Tibial nerve (tissue), 4 donors: ENCODE results near the gene PRXL2A. TPM values are rescaled to one million over a fixed set of nuclear protein-coding genes. Genes with fewer than 3 reads are reported as not detected.

Experiments
- DNase-seq, 2 donors: peaks; one replicate each; pipeline ENCODE4 v3.0.0-alpha.2; 2019; ENCODE audit warnings: low spot score in 2 of 2
- H3K27ac ChIP-seq, 4 donors: fragments of 200-600 bp; sonication (generic) in 3 of 4; one replicate each; pipeline ENCODE4 v1.5.1; 2017 to 2019; ENCODE audit warnings: mild to moderate bottlenecking in 1 of 4
- H3K27me3 ChIP-seq, 2 donors: fragments of 200-600 bp; sonication (generic) in 1 of 2; one replicate each; pipeline versions ENCODE4 v1.5.1 to v1.6.0; 2017 to 2019
- H3K36me3 ChIP-seq, 3 donors: fragments of 200-600 bp; sonication (generic); one replicate each; pipeline ENCODE4 v1.5.1; 2018 to 2019
- H3K4me1 ChIP-seq, 4 donors: fragments of 200-600 bp; sonication (generic) in 3 of 4; one replicate each; pipeline ENCODE4 v1.5.1; 2017 to 2019
- H3K4me3 ChIP-seq, 4 donors: fragments of 200-600 bp; sonication (generic) in 3 of 4; one replicate each; pipeline ENCODE4 v1.5.1; 2017 to 2019; ENCODE audit warnings: mild to moderate bottlenecking in 1 of 4, moderate library complexity in 1 of 4
- H3K9me3 ChIP-seq, 4 donors: fragments of 200-600 bp; sonication (generic) in 3 of 4; one replicate each; pipeline ENCODE4 v1.5.1; 2017 to 2019
- CTCF ChIP-seq, 5 experiments: fragments of 200-600 bp in 3 of 5; fragments of 450-650 bp in 2 of 5; sonication (generic) in 3 of 5; IDR thresholded peaks; one replicate each; pipeline ENCODE4 v1.5.1; 2016 to 2019; ENCODE audit warnings: antibody characterized with exemption in 5 of 5, mild to moderate bottlenecking in 3 of 5, moderate library complexity in 2 of 5
- EP300 ChIP-seq, 2 donors: sonication (generic); formaldehyde crosslinking; IDR thresholded peaks; one replicate each; pipeline ENCODE4 v1.6.1; 2017; ENCODE audit warnings: antibody characterized with exemption in 2 of 2, mild to moderate bottlenecking in 1 of 2
- POLR2A ChIP-seq, 2 donors: fragments of 450-650 bp; IDR thresholded peaks; one replicate each; pipeline ENCODE4 v1.6.1; 2017; ENCODE audit warnings: antibody characterized with exemption in 2 of 2, mild to moderate bottlenecking in 2 of 2, moderate library complexity in 2 of 2
- WGBS, 2 donors: methylation state at CpG; one replicate each; pipeline ENCODE4 v1.1.5; 2018; 5-methylcytosine and 5-hydroxymethylcytosine counted together
- total RNA-seq, 4 donors: library from RNA; depleted of rRNA; stranded (reverse); fragments of >200 nt; gene quantifications; one replicate each; pipeline ENCODE4 v1.1.0, GENCODE V29; 2016

The PRXL2A gene
- total RNA-seq, 4 donors from 2014 or later: 94.5 to 176 (median 128) TPM

- TF ChIP-seq CTCF (IDR thresholded peaks at IDR 0.05) (peak; percentile 22 to 46 (median 23)), POLR2A (IDR thresholded peaks at IDR 0.05) (no peak)
- Histone ChIP-seq H3K36me3 (no peaks in the 10 kb centered on the region), H3K27ac (peak overlapping the region in 2 of 4 donors; percentile 49 to 58), H3K4me1 (peaks cover 0 to 51% (median 6%) of the 10 kb centered on the region in 4 donors), H3K27me3 (no peaks in the 10 kb centered on the region), H3K9me3 (no peaks in the 10 kb centered on the region), H3K4me3 (no peak overlapping the region)
- DNase-seq: no peak
- WGBS, 2 donors: 64 to 71% methylated on average over 6 of the region's 6 CpGs
These were observed 35.2 kb downstream of the PRXL2A start for GRCh38 chr10:80443531-80443974.

GRCh38 chr10:80444124-80444523, 35.8 kb downstream of the PRXL2A start:
- peaks cover 0 to 50% (median 6%) of the 10 kb centered on the region in 4 donors for H3K4me1 ChIP-seq
- WGBS, 2 donors: 39 to 74% methylated on average over 2 of the region's 2 CpGs
- no peaks in the 10 kb centered on the region for H3K27me3 ChIP-seq
- no peaks in the 10 kb centered on the region for H3K36me3 ChIP-seq
- TF ChIP-seq EP300 (IDR thresholded peaks at IDR 0.05): no peak
- TF ChIP-seq CTCF (IDR thresholded peaks at IDR 0.05): no peak
- no peaks in the 10 kb centered on the region for H3K9me3 ChIP-seq
- no peak for DNase-seq
- peak overlapping the region in 2 of 4 donors; percentile 49 to 58 for H3K27ac ChIP-seq
- H3K4me3 ChIP-seq: no peak overlapping the region

GRCh38 chr10:80444646-80445319, 36.4 kb downstream of the PRXL2A start:
- no peak overlapping the region for H3K4me3 ChIP-seq
- H3K27ac ChIP-seq: peak overlapping the region in 2 of 4 donors; percentile 49 to 58
- no peaks in the 10 kb centered on the region for H3K27me3 ChIP-seq
- peaks cover 0 to 44% (median 6%) of the 10 kb centered on the region in 4 donors for H3K4me1 ChIP-seq
- no peaks in the 10 kb centered on the region for H3K36me3 ChIP-seq
- TF ChIP-seq EP300 (IDR thresholded peaks at IDR 0.05) (peak in 1 of 2 donors; percentile 60), POLR2A (IDR thresholded peaks at IDR 0.05) (no peak), CTCF (IDR thresholded peaks at IDR 0.05) (peak; percentile 46 to 83 (median 69))
- DNase-seq: peak; percentile 42 to 82
- 23% methylated on average over 7 to 10 of the region's 11 CpGs for WGBS, 2 donors
- no peaks in the 10 kb centered on the region for H3K9me3 ChIP-seq

- Histone ChIP-seq H3K27ac (peak overlapping the region in 2 of 4 donors; percentile 31 to 66), H3K4me1 (peaks cover 0 to 54% (median 8%) of the 10 kb centered on the region in 4 donors), H3K9me3 (peaks cover 0 to 4% (median 0%) of the 10 kb centered on the region in 4 donors), H3K36me3 (no peaks in the 10 kb centered on the region), H3K27me3 (no peaks in the 10 kb centered on the region), H3K4me3 (no peak overlapping the region)
- no peak for DNase-seq
- 62 to 69% methylated on average over 7 of the region's 7 CpGs for WGBS, 2 donors
- TF ChIP-seq EP300 (IDR thresholded peaks at IDR 0.05) (no peak), POLR2A (IDR thresholded peaks at IDR 0.05) (no peak), CTCF (IDR thresholded peaks at IDR 0.05) (no peak)
These were observed 39.3 kb downstream of the PRXL2A start for GRCh38 chr10:80447436-80448190.
